ENCODE data around the gene DENND5A.
"Not testable (repeated sequence)": the region's sequence is repeated elsewhere in the genome, so short reads cannot be mapped to it uniquely, and the experiment has no call there.

The DENND5A gene

GRCh38 chr11:9104580-9104979 is 160.6 kb downstream of the DENND5A start:
- CTCF ChIA-PET, result interaction anchor here (1.7 to 2.9 kb wide), 2 partner anchors 13 to 33 kb away, joined by 4 to 9 read pairs; partner anchors contain the start of gene SCUBE2
- TF ChIP-seq CTCF (IDR thresholded peaks at IDR 0.05; ENCODE audit: control extremely low read depth, extremely low read depth, low read depth, missing control alignments), result no peak
- POLR2A ChIA-PET, result no interaction called here
- no peak for DNase-seq (ENCODE audit: extremely low spot score)

GRCh38 chr11:9103542-9104276 is 161.4 kb downstream of the DENND5A start:
- ChIA-PET CTCF (interaction anchor here (1.7 to 2.9 kb wide), 3 partner anchors 12 to 34 kb away, joined by 3 to 9 read pairs (median 4); partner anchors contain the start of gene SCUBE2), POLR2A (no interaction called here)
- no peak for DNase-seq (ENCODE audit: extremely low spot score)
- no peak for TF ChIP-seq CTCF (IDR thresholded peaks at IDR 0.05; ENCODE audit: control extremely low read depth, extremely low read depth, low read depth, missing control alignments)

- CTCF ChIA-PET, result interaction anchor here (0.6 kb wide), 1 partner anchor 31 kb away, joined by 3 read pairs; no protein-coding TSS in a partner anchor
- no peak for TF ChIP-seq CTCF (IDR thresholded peaks at IDR 0.05; ENCODE audit: control extremely low read depth, extremely low read depth, low read depth, missing control alignments)
- POLR2A ChIA-PET, result no interaction called here
- no peak for DNase-seq (ENCODE audit: extremely low spot score)
These were observed 165.5 kb downstream of the DENND5A start for GRCh38 chr11:9099617-9100016.

GRCh38 chr11:9098455-9098854 is 166.7 kb downstream of the DENND5A start:
- POLR2A ChIA-PET; DNase-seq (ENCODE audit: extremely low spot score): not testable (repeated sequence)
- CTCF ChIA-PET, result interaction anchor here (0.8 to 1.3 kb wide), 2 partner anchors 10 to 83 kb away, joined by 3 read pairs; no protein-coding TSS in a partner anchor

- POLR2A ChIA-PET; DNase-seq (ENCODE audit: extremely low spot score): not testable (repeated sequence)
- CTCF ChIA-PET, result interaction anchor here (0.8 to 5.1 kb wide), 4 partner anchors 9 to 82 kb away, joined by 3 to 39 read pairs (median 4); no protein-coding TSS in a partner anchor
These were observed 167.8 kb downstream of the DENND5A start for GRCh38 chr11:9097186-9097943.

- ChIA-PET POLR2A (interaction anchor here (0.6 kb wide), 1 partner anchor 548 kb away, joined by 3 read pairs; no protein-coding TSS in a partner anchor), CTCF (interaction anchor here (1.3 to 5.1 kb wide), 8 partner anchors 10 to 81 kb away, joined by 3 to 39 read pairs (median 6); no protein-coding TSS in a partner anchor)
- DNase-seq (ENCODE audit: extremely low spot score), result no peak
- no peak for TF ChIP-seq CTCF (IDR thresholded peaks at IDR 0.05; ENCODE audit: control extremely low read depth, extremely low read depth, low read depth, missing control alignments)
These were observed 168.7 kb downstream of the DENND5A start for GRCh38 chr11:9096427-9096826.

GRCh38 chr11:9095421-9095820 is 169.7 kb downstream of the DENND5A start:
- CTCF ChIA-PET, result interaction anchor here (0.9 to 5.1 kb wide), 14 partner anchors 11 to 80 kb away, joined by 3 to 39 read pairs (median 4); no protein-coding TSS in a partner anchor
- no peak for DNase-seq (ENCODE audit: extremely low spot score)
- peak; percentile 27 for TF ChIP-seq CTCF (IDR thresholded peaks at IDR 0.05; ENCODE audit: control extremely low read depth, extremely low read depth, low read depth, missing control alignments)
- POLR2A ChIA-PET, result no interaction called here

Data from GM10248 (cell line).